ENCODE results near the gene MEGF11.
"Not testable (repeated sequence)": the region's sequence is repeated elsewhere in the genome, so short reads cannot be mapped to it uniquely, and the experiment has no call there.

The MEGF11 gene

DNA sequence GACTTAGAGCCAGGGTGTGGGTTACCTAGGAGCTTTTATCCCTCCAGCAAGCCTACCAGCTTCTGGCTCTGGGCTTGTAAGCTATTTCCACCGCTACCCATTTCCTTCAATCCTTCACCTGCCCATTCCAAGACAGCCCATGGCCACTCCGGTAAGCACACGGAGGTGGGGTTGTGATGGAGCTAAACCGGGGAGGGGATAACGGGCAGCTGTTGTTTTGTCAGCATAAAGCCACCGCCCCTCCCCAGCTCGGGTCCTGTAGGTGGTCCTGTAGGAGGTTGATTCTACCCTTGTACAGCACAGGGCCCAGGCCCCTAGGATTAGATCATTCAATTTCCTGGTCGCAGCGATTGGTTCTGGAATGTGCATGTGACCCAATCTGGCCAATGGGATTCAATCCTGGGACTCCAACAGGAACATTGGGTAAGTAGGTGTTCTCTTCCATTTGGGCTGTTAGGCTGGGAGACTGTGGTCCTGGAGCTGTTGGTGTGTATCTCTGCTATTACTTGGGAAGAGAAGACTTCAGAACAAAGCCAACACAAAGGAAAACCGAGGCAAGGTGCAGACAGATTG lies 233.6 kb downstream of the MEGF11 start:
- DNase-seq = no peak

GRCh38 chr15:66019368-66019767 lies 234.2 kb downstream of the MEGF11 start:
- DNase-seq = no peak

- DNase-seq = no peak
These were observed 235.1 kb downstream of the MEGF11 start for GRCh38 chr15:66018488-66018797.

GRCh38 chr15:66017792-66018487 lies 235.6 kb downstream of the MEGF11 start:
- DNase-seq = no peak

DNA sequence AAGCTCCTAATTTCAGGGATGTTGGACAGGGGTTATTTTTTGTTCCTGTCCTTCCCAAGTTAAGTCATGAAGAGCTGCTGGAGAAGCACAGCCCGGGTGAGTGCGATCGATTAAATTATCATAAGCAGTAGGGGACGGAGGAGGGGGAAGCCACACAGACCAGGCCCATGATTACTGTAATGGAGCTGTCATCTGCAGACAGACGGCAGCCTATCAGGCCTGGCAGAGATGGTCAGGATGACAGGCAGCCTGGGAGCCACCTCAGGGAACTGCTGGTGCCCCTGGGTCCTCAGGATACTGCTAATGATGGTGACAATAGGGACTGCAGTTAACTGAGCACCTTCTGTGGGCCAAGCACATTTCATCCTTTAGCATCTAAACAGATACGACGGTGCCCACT lies 236.6 kb downstream of the MEGF11 start:
- no peak for DNase-seq

- DNase-seq = no peak
These were observed 237.4 kb downstream of the MEGF11 start for GRCh38 chr15:66016199-66016598.

DNA sequence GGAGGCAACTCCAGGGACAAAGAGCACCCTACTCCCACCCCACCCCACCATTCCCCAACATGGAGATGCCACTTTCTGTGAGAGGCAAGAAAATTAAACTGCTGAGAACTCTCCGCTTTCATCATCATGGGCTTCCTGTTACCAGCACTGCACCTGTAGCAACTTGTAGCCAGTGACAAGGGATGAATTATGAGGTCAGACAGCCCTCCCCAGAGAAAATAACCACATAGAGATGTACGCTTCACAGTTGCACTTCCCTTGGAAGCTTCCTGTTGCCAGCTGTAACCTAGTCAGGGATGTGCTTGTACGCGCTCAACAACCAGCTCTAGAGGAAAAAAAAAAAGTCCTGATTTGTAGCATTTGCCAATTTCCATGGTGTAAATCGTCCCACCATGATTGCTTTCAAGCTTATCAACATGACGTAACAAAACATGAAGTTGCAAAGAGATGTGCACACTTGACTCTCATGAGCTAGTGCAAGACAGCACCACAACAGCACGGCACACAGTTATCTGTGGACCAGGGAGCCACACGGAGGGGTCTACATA lies 238.8 kb downstream of the MEGF11 start:
- DNase-seq = no peak

DNA sequence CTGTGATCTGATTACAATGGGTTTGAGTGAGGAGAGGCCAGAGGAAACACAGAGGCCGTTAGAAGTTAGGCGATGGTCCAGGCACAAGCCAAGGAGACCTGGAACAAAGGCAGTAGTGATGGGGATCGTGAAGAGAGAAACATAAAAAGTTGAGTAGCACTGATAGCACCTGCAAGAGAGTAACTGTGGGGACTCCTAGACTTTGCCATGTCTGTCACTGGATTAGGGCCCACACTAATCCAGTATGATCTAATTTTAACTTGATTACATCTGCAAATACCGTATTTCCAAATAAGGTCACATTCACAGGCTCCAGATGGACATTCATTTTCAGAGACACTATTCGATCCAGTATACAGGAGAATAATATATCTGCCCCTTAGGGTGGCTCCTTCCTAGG lies 239.5 kb downstream of the MEGF11 start:
- DNase-seq = no peak

- peak; percentile 11 for DNase-seq
These were observed 244.5 kb downstream of the MEGF11 start for GRCh38 chr15:66008940-66009562.

- DNase-seq = peak; percentile 8
These were observed 245.8 kb downstream of the MEGF11 start for GRCh38 chr15:66007663-66008262.

DNA sequence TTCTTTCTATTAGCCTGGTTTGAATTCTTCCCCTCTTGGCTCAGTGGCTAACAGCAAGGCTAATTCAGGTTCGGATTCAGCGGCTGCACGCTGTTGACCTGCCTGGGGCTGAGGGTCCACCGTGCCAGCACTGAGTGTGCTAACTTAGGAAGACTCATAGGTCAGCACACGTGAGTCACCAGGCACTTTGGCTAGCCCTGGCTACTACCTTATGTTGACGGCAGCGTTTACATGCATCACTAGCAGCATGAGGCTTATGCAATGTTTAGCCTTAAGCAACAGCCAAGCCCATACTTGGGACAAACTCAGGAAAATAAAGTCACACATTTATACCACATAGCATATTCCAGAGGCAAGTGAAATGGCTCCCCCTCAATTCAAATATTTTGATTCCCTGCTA lies 246.6 kb downstream of the MEGF11 start:
- peak; percentile 24 for DNase-seq

DNA sequence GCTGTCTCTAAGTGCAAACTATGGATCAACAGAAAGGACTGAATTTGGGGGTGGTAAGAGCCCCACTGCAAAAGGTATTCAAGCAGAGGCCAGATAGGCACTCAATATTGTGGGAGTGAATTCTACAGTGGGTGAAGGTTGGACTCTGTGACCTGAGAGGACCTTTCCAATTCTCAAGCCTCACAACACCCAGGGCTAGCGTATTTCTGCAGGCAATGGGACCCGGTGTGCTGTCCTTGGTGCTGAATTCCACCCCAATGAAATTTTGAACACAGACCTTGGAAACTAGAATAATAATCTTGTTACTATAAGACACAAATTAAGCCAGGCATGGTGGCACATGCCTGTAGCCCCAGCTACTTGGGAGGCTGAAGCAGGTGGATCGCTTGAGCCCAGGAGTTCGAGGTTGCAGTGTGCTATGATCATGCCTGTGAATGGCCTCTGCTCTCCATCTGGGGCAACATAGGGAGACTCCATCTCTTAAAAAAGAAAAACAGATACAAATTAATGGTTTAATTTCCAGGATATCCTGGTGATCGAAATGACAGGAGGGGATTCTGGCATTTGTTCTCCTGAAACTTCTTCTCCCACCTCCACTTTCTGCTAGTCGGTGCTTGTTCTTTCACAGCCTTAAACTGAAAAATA lies 248.8 kb downstream of the MEGF11 start:
- DNase-seq = peak; percentile 6

GRCh38 chr15:66003129-66003528 lies 250.4 kb downstream of the MEGF11 start:
- not testable (repeated sequence) for DNase-seq

DNA sequence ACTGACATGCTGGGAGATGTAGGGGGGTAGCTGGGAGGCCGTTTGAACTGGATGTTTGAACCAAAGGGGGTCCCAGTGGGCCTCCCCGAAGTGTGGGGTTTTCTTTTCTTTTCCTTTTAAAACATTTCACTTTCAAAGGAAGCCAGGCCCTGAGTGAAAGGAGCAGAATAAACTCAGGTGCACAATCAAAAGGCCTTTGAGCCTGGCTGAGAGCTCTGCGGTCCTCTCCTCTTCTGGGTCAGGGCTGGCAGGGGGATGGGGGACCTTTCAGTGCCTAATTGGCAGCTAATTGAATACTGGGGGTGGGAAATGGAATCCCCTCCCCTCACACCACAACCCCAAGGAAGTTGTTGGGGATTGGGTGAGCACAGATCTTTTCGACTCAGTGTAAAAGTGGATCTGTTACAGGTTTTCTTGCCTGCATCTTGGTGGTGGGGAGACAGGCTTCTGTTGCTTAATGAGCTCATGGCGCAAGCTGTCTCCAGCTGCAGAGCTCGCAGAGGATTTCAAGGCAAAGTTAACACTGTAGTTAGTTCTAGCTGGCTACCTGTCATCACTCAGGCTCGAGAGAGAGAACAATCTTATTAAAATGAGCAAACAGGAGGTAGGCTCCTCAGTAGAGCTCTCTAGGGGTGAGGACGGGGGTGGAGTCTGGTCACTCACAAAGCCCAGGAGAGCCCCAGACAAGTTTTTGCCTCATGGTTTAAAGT lies 251.7 kb downstream of the MEGF11 start:
- no peak for DNase-seq

- DNase-seq = no peak
These were observed 252.5 kb downstream of the MEGF11 start for GRCh38 chr15:66001042-66001441.

GRCh38 chr15:65998486-65998885 lies 255.1 kb downstream of the MEGF11 start:
- DNase-seq = no peak

GRCh38 chr15:65996901-65997300 lies 256.6 kb downstream of the MEGF11 start:
- DNase-seq = no peak

DNA sequence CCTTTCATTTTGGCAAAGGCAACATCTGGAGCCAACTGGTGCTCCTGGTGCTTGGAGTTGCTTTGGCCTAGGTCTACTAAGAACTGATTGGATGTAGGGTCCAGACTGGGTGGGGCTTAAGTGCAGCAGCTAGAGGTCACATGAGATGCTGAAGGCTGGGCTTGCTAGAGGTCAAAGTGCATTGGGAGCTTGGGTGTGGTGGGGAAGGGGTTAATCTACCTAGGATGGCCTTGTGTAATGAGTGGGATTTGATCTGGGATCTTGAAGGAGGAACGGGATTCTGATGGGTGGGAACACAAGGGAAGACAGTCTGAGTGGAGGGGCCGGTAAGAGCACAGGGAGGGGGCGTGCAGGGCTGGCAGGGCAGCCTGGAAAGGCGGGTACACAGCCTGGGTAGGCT lies 258.7 kb downstream of the MEGF11 start:
- DNase-seq = no peak

DNA sequence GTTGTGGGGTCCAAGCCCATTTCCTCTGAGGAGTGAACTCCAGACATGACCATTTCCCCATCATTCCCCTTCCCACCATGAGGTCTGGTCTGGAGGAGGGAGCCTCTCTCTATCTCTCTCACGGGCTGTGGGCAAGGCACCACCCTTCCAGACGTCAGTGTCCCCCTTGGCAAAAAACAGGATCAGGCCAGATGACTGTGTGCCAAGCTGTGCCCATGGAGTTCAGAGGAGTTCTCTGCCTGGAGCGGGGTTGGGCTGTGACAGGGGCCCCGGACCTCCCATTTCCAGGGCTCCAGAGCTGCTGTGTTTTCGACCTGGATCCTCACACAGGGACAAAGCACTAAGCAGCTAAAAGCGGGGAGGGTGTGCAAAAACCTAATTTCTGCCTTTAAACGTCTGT lies 259.8 kb downstream of the MEGF11 start:
- no peak for DNase-seq

- DNase-seq = no peak
These were observed 260.3 kb downstream of the MEGF11 start for GRCh38 chr15:65993236-65993635.

GRCh38 chr15:65991721-65992483 lies 261.6 kb downstream of the MEGF11 start:
- no peak for DNase-seq

Data from DMS53 (cell line).